Astrocyte of the hippocampus (primary cell): Measurements from ENCODE around the gene CALN1.
"Not testable (repeated sequence)": the region's sequence is repeated elsewhere in the genome, so short reads cannot be mapped to it uniquely, and the experiment has no call there.

Experiments
- DNase-seq: peaks from one replicate; pipeline ENCODE4 v3.0.0; 2011; ENCODE audit warnings: low read depth, low spot score

The CALN1 gene

GRCh38 chr7:72408966-72409637 is 3.0 kb downstream of the CALN1 start:
- no peak for DNase-seq

DNA sequence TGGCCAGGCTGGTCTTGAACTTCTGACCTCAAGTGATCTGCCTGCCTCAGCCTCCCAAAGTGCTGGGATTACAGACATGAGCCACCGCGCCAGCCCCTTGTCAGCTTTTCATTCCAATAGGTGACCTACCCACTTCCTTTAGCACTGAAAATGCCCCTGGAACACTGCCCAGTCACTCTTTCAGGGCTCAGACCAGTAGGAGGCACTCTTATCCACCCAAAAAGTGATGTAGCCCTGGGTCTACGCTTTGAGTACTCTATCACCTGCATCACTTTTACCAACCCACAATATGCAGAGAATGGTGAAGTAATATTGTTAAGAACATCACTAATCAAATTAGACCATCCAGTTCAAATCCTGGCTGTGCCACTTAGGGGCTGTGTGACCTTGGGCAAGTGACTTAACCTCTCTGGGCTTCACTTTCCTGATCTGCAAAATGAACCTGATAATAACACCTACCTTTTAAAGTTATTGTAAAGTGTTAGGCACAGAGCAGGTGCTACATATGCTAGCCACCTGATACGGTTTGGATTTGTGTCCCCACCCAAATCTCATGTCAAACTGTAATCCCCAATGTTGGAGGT is 5.2 kb downstream of the CALN1 start:
- DNase-seq, result no peak

DNA sequence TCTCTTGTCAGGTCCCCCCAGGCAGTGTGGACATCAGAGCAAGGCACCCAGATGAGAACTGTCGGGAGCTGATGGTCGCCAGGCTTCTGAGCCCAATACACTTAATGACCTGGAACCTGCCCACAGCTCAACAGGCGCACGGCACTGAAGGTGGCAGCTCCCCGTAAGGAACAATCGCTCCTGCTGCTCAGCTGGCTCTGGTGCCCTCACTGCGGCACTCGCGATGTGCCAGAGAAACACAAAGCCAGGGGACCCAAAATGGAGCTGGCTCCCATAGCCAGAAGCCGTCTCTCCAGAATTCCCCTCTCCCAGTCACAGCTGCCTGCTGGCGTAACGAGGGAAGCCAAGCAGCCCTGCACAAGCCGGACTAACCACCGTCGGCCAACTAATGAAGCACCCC is 6.3 kb downstream of the CALN1 start:
- no peak for DNase-seq

DNA sequence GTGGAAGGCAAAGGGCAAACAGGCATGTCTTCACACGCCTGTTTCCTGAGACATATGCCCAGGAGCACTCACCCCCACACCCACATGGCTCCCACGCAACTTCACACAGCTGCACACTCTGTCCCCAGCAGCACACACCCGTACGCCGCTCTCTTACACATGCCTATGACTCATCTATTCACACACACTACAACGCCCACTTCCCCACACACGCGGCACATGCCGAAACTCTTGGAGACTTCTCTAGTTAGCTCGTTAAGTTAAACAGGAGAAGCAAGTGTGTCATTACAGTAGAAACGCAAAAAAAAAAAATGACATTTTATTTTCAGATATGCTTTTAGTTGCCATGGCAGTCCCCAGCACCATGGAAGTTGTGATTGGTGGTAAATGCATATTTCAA is 6.7 kb downstream of the CALN1 start:
- no peak for DNase-seq

DNA sequence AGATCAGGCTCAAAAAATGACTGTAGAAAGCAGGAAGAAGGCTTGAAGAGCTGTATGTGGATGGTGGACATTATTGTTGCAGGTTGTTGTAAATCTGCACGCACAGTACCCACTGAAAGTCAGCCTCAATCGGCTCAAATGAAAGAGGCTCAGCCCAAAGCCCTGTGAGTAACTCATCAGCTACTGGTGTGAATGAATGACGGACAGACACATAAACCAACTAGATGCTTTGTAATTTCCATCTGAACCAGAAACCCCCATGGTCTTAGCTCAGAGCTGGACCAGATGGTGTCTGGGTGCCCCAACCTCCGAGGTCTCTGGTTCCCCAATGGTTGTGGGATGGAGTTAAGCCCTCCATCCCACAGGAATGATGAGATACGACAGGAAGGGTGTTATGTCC is 7.4 kb downstream of the CALN1 start:
- no peak for DNase-seq

DNA sequence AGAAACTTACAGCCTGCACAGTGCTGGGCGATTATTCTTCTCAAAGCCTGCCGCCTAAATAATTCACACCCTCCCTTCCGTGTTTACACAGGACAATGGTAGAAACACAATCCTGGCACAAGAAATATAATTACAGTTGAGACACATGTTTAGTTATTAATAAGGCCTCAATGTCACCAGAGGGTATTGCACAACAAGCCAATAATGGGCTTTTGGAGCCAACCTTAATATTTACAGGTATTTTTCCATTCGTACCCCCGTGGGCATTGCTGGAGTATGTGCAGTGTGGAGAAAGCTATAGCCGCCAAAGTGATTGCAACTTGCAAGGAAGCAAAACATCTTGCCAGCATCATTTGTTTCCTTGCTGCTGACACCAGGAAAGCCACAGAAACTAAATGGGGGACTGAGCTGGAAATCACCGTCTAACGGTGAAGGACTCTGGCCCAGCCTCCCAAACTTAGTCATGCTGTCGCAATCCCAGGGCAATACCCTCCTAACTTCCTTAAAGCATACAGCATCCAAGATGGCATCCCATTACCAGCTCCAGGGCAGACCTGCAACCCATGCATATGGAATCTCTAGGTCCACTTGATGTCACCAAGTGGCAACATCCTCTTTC is 8.6 kb downstream of the CALN1 start:
- no peak for DNase-seq

GRCh38 chr7:72394016-72394415 is 18.1 kb downstream of the CALN1 start:
- DNase-seq, result no peak

DNA sequence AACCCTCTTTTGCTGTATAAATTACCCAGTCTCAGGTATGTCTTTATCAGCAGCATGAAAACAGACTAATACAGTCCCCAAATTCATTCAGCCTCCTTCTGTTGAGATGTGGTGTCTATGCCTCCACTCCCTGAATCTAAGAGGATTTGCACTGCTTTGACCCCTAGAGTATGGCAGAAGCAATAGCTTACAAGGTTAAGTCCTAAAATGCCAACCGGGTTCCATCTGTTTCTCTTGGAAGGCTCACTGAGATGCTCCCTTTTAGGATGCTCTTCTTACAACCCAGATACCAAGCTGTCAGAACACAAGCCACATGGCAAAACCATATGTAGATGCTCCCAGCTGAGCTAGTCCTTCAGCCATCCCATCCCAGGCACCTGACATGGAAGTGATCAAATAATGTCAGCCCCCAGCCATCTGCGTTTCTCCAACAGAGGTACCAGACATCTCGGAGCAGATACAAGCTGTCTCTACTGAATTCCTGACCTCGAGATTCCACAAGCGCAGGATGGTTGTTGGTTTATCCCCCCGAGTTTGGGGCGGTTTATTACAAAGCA is 20.2 kb downstream of the CALN1 start:
- DNase-seq, result no peak

DNA sequence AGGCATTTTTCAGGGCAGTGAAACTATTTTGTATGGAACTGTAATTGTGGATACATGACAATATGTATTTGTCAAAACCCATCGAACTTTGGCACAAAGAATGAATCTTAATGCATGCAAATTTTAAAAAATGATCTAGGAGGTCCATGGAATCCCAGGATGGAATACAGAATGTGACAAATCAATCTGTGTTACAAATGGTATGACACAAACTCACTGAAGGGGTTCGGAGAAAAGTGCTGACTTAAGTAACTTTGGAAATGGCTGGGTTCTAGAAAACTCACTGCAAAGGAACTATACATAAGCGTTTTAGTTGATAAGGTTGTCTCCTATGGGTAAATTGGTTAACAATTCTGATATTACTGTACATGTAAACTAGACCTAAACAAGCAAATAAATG is 26.0 kb downstream of the CALN1 start:
- no peak for DNase-seq

- no peak for DNase-seq
Observed at GRCh38 chr7:72362246-72362645, 49.9 kb downstream of the CALN1 start.

GRCh38 chr7:72345208-72345727 is 66.9 kb downstream of the CALN1 start:
- no peak for DNase-seq

DNA sequence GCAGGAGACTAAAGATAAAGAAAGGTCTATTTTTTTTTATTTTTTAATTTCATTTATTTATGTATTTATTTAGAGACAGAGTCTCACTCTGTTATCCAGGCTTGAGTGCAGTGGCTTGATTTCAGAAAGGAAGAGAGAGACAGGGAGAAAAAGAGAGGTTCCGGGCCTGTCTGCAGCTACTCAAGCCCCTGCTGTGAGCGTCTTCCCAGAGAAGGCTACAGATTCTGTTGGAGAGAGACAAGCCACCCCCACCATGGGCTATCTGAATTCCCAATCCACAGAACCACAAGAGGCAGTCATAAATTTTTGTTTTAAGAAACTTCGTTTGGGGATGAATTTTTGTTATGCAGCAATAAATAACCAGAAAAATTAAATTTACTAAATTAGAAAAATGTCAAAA is 68.1 kb downstream of the CALN1 start:
- DNase-seq, result no peak

DNA sequence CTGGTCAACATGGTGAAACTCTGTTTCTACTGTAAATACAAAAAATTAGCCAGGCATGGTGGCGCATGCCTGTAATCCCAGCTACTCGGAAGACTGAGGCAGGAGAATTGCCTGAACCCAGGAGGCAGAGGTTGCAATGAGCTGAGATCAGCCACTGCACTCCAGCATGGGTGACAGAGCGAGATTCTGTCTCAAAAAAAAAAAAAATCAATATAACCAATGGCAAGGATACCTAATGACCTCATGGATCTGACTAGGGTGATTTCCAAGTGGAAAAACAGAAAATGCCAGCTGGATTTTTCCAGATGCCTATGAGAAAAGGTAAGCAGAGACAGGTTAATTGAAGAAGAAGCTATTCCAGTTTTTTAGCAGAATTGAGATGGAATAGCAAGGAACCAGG is 68.8 kb downstream of the CALN1 start:
- DNase-seq, result not testable (repeated sequence)

DNA sequence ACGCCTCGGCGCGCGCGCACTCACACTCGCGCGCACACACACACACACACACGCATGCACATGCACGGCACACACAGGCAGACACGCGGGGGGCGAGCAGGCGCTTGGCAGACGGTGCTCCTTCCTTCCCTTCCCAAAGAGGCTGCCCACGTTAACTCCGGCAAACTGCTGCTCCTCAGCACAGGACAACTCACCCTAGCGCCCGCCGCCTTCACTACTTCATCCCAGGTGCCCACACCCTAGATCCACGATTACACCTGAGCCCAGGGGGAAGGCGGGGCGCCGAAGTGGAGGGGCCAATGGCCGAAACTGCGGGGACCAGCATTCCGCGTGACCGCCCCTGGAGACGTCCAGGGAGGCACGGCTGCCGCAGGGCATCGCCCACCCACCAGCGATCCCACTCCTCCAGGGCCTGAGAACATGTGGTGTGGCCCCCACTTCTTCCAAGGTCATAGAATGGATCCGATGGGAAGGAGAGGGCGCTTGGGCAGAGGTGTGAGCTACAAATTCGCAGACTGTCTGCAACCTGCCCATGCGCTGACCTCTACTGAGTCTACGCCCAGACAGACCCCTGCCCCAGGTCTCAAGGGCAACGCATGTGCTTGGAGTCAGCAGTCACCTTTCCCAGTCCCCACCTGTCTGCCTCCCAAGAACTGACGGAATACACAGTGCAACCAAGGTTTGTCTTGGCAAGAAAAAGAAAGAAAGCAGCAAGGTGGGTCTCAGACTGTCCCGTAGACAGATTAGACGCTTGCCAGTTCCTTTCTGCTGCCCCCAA is 74.6 kb downstream of the CALN1 start:
- no peak for DNase-seq

DNA sequence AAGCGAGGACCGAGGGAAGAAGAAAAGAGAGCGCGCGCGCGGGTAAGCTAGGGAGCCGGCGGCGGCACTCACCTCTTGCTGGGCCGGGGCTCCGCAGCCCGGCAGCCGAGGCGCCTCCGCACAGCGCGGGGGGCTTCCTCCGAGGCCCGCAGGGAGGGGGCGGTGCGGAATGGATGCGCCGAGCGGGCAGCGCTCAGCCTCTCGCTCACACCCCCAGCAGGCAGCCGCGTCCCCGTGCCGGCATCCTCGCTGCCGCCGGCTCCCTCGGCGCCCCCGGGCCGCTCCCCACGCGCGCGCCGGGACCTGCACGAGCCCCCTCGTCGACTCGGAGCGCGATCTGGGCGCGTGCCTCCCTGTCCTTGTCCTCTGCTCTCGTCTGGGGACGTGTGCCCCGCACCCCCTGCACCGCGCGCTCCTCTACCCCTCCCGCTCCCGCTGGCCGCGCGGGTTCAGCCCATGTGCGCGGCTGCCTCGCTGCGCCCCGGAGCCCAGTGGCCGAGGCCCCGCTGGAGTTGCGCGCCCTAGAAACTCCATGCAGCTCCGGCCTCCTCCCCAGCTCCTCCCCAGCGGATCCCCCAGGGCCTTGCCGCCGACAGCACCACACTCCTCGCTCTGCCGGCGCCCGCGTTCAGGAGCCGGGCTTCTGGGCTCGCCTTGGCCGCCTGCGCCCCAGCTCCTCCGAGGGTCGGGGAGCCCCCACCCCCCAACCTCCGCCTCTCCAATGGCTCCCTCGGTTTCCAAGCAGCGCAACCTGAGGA is 75.3 kb downstream of the CALN1 start:
- DNase-seq, result peak; percentile 17

GRCh38 chr7:72336382-72336631 is 75.8 kb downstream of the CALN1 start:
- DNase-seq, result no peak

GRCh38 chr7:72335561-72336381 is 76.4 kb downstream of the CALN1 start:
- DNase-seq, result peak; percentile 3

- DNase-seq, result no peak
Observed at GRCh38 chr7:72334698-72335097, 77.4 kb downstream of the CALN1 start.

GRCh38 chr7:72334066-72334465 is 78.1 kb downstream of the CALN1 start:
- no peak for DNase-seq

GRCh38 chr7:72326811-72327210 is 85.3 kb downstream of the CALN1 start:
- DNase-seq, result no peak

- DNase-seq, result no peak
Observed at GRCh38 chr7:72326365-72326764, 85.8 kb downstream of the CALN1 start.
